ENCODE results near the gene CLRN2. TPM values are rescaled to one million over a fixed set of nuclear protein-coding genes. Genes with fewer than 3 reads are reported as not detected.

CLRN2 gene
- total and polyA plus RNA-seq, 2 donors from 2014 or later: not detected

- no peak for DNase-seq
- Histone ChIP-seq H3K9me3 (ENCODE audit: control insufficient read depth in 2 of 3, insufficient read depth in 1 of 3, low read length in 3 of 3) (no peaks in the 10 kb centered on the region), H3K27ac (ENCODE audit: low read depth in 2 of 2, low read length in 2 of 2) (peak overlapping the region in 1 of 2 donors; percentile 51), H3K27me3 (ENCODE audit: control insufficient read depth, insufficient read depth, low read length) (no peaks in the 10 kb centered on the region), H3K4me1 (ENCODE audit: control insufficient read depth in 2 of 3, insufficient read depth in 2 of 3, low read depth in 1 of 3, low read length in 3 of 3) (peaks cover 0 to 10% (median 5%) of the 10 kb centered on the region in 3 donors), H3K36me3 (ENCODE audit: control insufficient read depth in 2 of 3, insufficient read depth in 3 of 3, low read length in 3 of 3) (no peaks in the 10 kb centered on the region), H3K4me3 (ENCODE audit: low read length in 3 of 3) (peak overlapping the region in 2 of 3 donors; percentile 7 to 17), H3K9ac (ENCODE audit: low read length in 3 of 3) (no peak overlapping the region)
- intact Hi-C loops (cut with DNase I): no loop called here
- no peak for TF ChIP-seq CTCF (IDR thresholded peaks at IDR 0.05; ENCODE audit: borderline replicate concordance, extremely low read depth, insufficient read depth)
- no peak for FAIRE-seq
Observed at GRCh38 chr4:17515445-17516407, 761 bp downstream of the CLRN2 start.

GRCh38 chr4:17516980-17517379 is 2.0 kb downstream of the CLRN2 start:
- H3K4me3 ChIP-seq (ENCODE audit: low read length in 3 of 3): no peak overlapping the region
- TF ChIP-seq CTCF (IDR thresholded peaks at IDR 0.05; ENCODE audit: borderline replicate concordance, extremely low read depth, insufficient read depth): no peak
- no peaks in the 10 kb centered on the region for H3K9me3 ChIP-seq (ENCODE audit: control insufficient read depth in 2 of 3, insufficient read depth in 1 of 3, low read length in 3 of 3)
- no peak for DNase-seq
- no peaks in the 10 kb centered on the region for H3K27me3 ChIP-seq (ENCODE audit: control insufficient read depth, insufficient read depth, low read length)
- H3K4me1 ChIP-seq (ENCODE audit: control insufficient read depth in 2 of 3, insufficient read depth in 2 of 3, low read depth in 1 of 3, low read length in 3 of 3): peaks cover 0 to 5% (median 5%) of the 10 kb centered on the region in 3 donors
- no peaks in the 10 kb centered on the region for H3K36me3 ChIP-seq (ENCODE audit: control insufficient read depth in 2 of 3, insufficient read depth in 3 of 3, low read length in 3 of 3)
- no peak overlapping the region for H3K27ac ChIP-seq (ENCODE audit: low read depth in 2 of 2, low read length in 2 of 2)
- FAIRE-seq: no peak
- intact Hi-C loops (cut with DNase I): no loop called here
- H3K9ac ChIP-seq (ENCODE audit: low read length in 3 of 3): no peak overlapping the region

- intact Hi-C loops (cut with DNase I): no loop called here
- TF ChIP-seq CTCF (IDR thresholded peaks at IDR 0.05; ENCODE audit: borderline replicate concordance, extremely low read depth, insufficient read depth): no peak
Observed at GRCh38 chr4:17517664-17518063, 2.7 kb downstream of the CLRN2 start.

More at GRCh38 chr4:17517664-17518063, 2.7 kb downstream of the CLRN2 start:
- H3K9me3 ChIP-seq (ENCODE audit: control insufficient read depth in 2 of 3, insufficient read depth in 1 of 3, low read length in 3 of 3): no peaks in the 10 kb centered on the region
- peak in 4 of 5 donors; percentile 50 to 66 (median 60) for DNase-seq
- no peak overlapping the region for H3K4me3 ChIP-seq (ENCODE audit: low read length in 3 of 3)
- FAIRE-seq: no peak
- H3K27ac ChIP-seq (ENCODE audit: low read depth in 2 of 2, low read length in 2 of 2): no peak overlapping the region
- H3K9ac ChIP-seq (ENCODE audit: low read length in 3 of 3): no peak overlapping the region
- H3K36me3 ChIP-seq (ENCODE audit: control insufficient read depth in 2 of 3, insufficient read depth in 3 of 3, low read length in 3 of 3): no peaks in the 10 kb centered on the region
- H3K4me1 ChIP-seq (ENCODE audit: control insufficient read depth in 2 of 3, insufficient read depth in 2 of 3, low read depth in 1 of 3, low read length in 3 of 3): peaks cover 0 to 2% (median 0%) of the 10 kb centered on the region in 3 donors
- H3K27me3 ChIP-seq (ENCODE audit: control insufficient read depth, insufficient read depth, low read length): no peaks in the 10 kb centered on the region
